Dermis blood vessel endothelial cell (primary cell): ENCODE results near the gene SH3BGRL3. TPM values are rescaled to one million over a fixed set of nuclear protein-coding genes. Genes with fewer than 3 reads are reported as not detected.
"Not testable (repeated sequence)": the region's sequence is repeated elsewhere in the genome, so short reads cannot be mapped to it uniquely, and the experiment has no call there.

Experiments
- DNase-seq: peaks from one replicate; pipeline ENCODE4 v3.0.0; 2010
- total RNA-seq: library from RNA; depleted of rRNA; stranded (reverse); fragments of >200 nt; gene quantifications from 2 replicates; pipeline ENCODE4 v1.2.3, GENCODE V29; 2014

The SH3BGRL3 gene
- total RNA-seq, 1 donor from 2014 or later = 10.4 TPM

GRCh38 chr1:26291939-26292338 is 12.1 kb downstream of the SH3BGRL3 start:
- DNase-seq = no peak

- not testable (repeated sequence) for DNase-seq
These were observed 12.8 kb downstream of the SH3BGRL3 start for GRCh38 chr1:26292735-26293134.

GRCh38 chr1:26293911-26294463 is 14.1 kb downstream of the SH3BGRL3 start:
- DNase-seq = no peak

GRCh38 chr1:26295194-26296138 is 15.6 kb downstream of the SH3BGRL3 start:
- no peak for DNase-seq

- DNase-seq = no peak
These were observed 16.6 kb downstream of the SH3BGRL3 start for GRCh38 chr1:26296340-26297056.

GRCh38 chr1:26297057-26297790 is 17.3 kb downstream of the SH3BGRL3 start:
- DNase-seq = no peak

- DNase-seq = no peak
These were observed 17.9 kb downstream of the SH3BGRL3 start for GRCh38 chr1:26297791-26298124.

- DNase-seq = no peak
These were observed 20.8 kb downstream of the SH3BGRL3 start for GRCh38 chr1:26300578-26301275.

- peak; percentile 17 for DNase-seq
These were observed 23.0 kb downstream of the SH3BGRL3 start for GRCh38 chr1:26302733-26303405.

GRCh38 chr1:26305667-26306289 is 25.9 kb downstream of the SH3BGRL3 start:
- no peak for DNase-seq

- DNase-seq = peak; percentile 97
These were observed 26.7 kb downstream of the SH3BGRL3 start, which contains the start of gene UBXN11 for GRCh38 chr1:26306290-26307229. Gene UBXN11, minus strand, starts transcription at chr1:26306636. Its CDS starts 3,753 bp downstream, at chr1:26302883.

- no peak for DNase-seq
These were observed 27.5 kb downstream of the SH3BGRL3 start for GRCh38 chr1:26307363-26307781.

- DNase-seq = not testable (repeated sequence)
These were observed 28.3 kb downstream of the SH3BGRL3 start for GRCh38 chr1:26307966-26308899.

GRCh38 chr1:26314501-26314900 is 34.6 kb downstream of the SH3BGRL3 start:
- no peak for DNase-seq

GRCh38 chr1:26315874-26316850 is 36.3 kb downstream of the SH3BGRL3 start:
- DNase-seq = no peak

GRCh38 chr1:26317146-26317545 is 37.3 kb downstream of the SH3BGRL3 start:
- DNase-seq = no peak
